Measurements from ENCODE around the gene CAMK2A.

GRCh38 chr5:150252489-150252888 lies 37.1 kb downstream of the CAMK2A start:
- TF ChIP-seq CTCF (IDR thresholded peaks at IDR 0.05; ENCODE audit: low read depth, low read length, missing input control) (no peak), ATF3 (IDR thresholded peaks at IDR 0.05) (no peak), YY1 (IDR thresholded peaks at IDR 0.05) (no peak), HNF4G (IDR thresholded peaks at IDR 0.05) (no peak)
